HG02642 (cell line): Measurements from ENCODE around the gene MYOF.
"Not testable (repeated sequence)": the region's sequence is repeated elsewhere in the genome, so short reads cannot be mapped to it uniquely, and the experiment has no call there.

Experiments
- ATAC-seq: cut with Tn5 transposase; IDR thresholded peaks from one replicate; pipeline ENCODE4 v1.9.1; 2021; ENCODE audit warnings: mild to moderate bottlenecking; ENCODE audit not compliant: unreplicated experiment, poor library complexity

MYOF gene

GRCh38 chr10:93488956-93489528 lies 6.9 kb upstream of the MYOF start:
- ATAC-seq, result no peak

DNA sequence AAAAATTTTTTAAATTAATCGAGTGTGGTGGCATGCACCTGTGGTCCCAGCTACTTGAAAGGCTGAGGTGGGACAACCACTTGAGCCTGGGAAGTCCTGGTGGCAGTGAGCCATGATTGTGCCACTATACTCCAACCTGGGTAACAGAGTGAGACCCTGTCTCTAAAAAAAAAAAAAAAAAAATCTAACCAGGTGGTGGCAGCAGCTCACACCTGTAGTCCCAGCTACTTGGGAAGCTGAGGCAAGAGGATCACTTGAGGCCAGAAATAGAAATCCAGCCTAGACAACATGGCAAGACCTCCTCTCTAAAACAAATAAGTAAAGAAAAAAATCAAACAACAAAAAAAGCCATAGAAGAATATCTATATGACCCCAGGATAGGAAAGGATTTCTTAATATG lies 3.6 kb upstream of the MYOF start:
- ATAC-seq, result no peak

- no peak for ATAC-seq
Observed at GRCh38 chr10:93481637-93482144, 443 bp downstream of the MYOF start.

DNA sequence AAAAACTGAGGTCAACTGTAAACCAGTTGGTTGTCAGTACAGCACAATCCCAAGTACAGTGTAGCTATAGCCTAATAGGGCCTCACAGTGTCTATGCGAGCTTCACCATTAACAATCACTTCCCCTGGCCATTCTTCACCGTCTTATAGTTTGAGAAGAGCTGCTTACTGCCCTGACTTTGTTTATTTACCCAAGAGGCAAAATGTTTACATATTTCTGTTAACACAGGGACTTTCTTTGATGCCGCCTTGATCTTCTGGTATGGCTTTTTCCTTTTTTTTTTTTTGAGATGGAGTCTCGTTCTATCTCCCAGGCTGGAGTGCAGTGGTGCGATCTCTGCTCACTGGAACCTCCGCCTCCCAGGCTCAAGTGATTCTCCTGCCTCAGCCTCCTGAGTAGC lies 3.3 kb downstream of the MYOF start:
- no peak for ATAC-seq

DNA sequence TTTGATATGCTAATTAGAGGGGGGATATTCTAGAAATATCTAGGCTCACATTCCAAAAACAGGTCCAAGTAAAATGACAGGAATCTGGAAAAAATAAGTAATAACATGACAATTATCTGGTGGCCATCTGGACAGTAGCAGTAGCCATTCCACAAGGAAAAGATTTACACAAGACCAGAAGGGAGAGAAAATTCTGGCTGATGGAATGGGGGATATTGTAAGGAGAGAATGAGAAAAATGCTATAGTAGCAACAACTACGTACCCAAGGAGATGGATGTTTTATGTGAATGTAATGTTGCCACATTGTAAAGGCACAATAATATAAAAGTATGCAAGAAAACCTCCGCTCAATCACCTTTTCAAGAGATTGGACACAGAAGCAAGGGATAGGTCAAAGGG lies 5.4 kb downstream of the MYOF start:
- ATAC-seq, result no peak

- ATAC-seq, result no peak
Observed at GRCh38 chr10:93475871-93476270, 6.3 kb downstream of the MYOF start.

GRCh38 chr10:93475227-93475626 lies 6.9 kb downstream of the MYOF start:
- ATAC-seq, result no peak

GRCh38 chr10:93473804-93474472 lies 8.2 kb downstream of the MYOF start:
- ATAC-seq, result no peak

DNA sequence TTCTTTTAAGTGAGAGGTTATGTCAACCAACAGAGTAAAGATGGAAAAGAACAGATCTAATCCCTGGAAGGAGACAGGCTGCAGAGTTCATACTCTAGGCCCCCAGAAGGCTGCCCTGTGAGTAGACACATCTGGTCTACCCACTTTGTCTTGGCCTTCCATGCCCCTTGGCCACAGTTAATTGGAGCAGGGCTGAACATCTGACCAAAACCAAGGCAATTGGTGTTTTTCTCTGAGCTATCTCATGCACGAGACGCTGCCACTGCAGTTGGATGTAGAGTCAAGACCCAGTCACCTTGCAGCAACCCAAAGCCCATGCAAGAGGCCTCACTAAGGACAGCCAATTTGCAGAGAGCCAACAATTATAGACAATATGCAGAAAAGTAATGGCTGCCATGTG lies 9.0 kb downstream of the MYOF start:
- no peak for ATAC-seq

- ATAC-seq, result no peak
Observed at GRCh38 chr10:93471110-93471651, 11.0 kb downstream of the MYOF start.

DNA sequence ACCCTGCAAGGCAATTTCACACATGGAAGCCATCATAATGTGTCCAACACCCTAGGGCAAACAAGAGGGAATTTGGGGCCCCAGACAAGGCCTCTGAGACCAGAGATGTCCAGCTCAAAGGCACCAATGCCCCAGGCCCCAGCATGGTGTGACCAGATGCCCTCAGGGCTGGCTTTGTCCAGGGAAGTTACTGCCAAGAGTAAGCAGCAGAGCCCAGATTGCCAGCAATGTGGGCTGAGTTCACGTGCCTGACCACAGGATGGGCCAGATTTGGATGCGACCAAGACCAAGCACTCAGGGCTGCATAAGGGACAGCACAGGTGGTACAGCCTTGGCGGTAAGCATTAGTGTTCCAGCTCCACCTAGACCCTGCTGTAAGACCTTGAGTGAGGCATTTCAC lies 12.7 kb downstream of the MYOF start:
- no peak for ATAC-seq

DNA sequence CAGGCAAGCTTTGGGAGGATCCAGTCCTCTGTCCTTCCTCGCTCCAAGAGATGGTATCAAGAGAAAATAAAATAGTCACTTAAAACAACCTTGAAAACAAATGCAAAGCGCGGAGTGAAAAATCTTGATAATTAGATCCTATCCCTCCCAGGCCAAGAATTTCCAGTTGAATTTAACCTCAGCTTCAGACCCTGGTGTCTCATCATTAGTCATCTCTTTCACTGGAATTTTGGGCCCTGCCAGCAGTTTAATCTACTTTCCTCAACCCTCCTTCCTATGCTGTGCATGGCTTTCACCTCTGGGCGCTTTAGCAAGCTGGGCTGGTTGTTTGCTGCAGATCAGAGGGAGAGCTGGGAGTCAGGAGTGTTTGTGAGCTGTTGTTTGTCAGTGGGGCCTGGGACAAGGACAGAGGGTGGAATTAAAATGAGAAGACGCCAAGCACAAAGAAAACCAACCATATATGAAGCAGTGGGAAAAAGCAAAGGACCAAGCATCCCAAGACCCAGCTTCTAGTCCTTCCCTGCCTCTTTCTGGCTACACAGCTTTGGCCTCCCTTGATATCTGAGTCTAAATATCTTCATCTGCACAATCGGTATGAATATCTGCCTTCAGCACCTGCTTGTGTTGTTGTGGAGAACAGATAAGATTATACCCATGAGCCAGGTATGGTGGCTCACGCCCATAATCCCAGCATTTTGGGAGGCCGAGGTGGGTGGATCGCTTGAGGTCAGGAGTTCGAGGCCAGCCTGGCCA lies 13.5 kb downstream of the MYOF start:
- ATAC-seq, result no peak

- ATAC-seq, result not testable (repeated sequence)
Observed at GRCh38 chr10:93467635-93468034, 14.5 kb downstream of the MYOF start.

GRCh38 chr10:93465806-93466675 lies 16.1 kb downstream of the MYOF start:
- no peak for ATAC-seq

DNA sequence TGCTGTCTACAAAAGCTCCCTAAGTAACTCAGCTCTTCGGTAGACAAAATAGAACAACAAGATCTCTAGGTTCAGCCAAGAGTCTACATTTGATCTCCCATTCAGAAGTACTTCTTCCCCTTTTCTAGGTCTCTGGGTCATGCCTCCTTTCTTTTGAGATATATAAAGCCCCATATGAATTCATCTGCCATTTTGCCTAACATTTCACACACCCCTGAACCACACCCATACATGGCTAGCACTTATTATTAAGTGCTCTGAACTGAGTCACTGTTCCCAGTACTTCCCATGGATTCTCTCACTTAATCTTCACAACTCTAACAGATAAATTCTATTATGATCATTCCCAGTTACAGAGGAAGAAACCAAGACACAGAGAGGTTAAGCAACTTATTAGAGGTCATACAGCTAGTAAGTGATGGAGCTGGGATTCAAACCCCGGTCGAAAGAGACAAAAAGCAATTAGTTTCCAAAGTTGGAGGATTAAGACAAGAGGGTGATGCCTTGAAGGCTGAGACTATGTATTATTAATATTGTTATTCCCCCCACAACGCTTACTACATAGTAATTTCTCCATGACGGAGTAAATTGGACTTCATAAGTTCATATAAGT lies 17.3 kb downstream of the MYOF start:
- no peak for ATAC-seq

GRCh38 chr10:93463723-93464476 lies 18.2 kb downstream of the MYOF start:
- ATAC-seq, result no peak

DNA sequence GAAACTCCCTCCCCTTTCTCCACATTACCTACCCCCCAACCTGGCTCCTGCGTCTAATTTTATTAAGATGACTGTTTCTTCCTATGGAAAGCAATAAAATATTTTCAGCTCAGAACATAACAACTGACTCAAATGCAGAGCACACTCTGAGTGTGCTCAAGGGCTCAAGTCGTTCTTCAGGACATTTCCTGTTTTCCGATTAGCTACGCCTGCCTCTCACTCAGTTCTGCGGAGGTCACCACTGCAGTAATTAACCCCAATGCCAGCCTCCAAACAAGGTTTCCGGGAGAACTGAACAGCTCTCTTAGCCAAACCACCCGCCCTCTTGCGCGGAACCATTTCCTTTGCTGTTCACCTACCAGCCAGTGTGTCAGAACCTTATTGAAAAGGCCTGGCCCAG lies 19.3 kb downstream of the MYOF start:
- ATAC-seq, result no peak

DNA sequence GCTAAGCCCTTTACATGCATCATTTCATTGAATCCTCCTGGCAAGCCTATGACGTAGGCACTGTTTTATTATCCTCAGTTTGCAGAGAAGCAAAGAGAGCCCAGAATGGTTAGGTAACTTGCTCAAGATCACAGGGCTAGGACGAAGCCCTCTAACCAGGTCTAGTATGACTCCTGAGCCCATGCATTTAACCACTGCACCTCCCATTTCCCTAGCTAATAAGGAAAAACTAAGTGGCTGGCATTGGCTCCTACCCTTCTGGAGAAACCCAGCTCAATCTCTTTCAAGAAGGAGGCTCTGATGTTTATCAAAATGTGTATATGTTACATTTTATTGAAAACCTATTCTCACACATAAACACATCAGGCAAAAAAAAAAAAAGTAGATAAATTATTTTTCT lies 19.8 kb downstream of the MYOF start:
- no peak for ATAC-seq

DNA sequence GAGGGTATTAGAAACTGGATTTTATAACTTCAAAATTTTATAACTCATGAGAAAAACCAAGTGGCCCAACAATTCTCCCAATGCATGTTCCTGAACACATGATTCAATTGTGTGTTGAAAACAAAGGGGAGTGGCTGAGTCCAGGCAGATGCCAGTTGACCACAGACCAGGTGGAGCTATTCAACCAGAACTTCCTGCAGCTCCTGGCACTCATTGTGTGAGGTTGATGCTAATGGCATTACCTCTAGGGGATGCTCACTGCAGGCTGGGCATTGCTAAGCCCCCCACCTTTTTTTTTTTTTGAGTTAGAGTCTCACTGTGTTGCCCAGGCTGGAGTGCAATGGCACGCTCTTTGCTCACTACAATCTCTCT lies 20.3 kb downstream of the MYOF start:
- ATAC-seq, result no peak
